Ectodermal cell (in vitro differentiated cells): ENCODE data around the gene CDS1.
"Not testable (repeated sequence)": the region's sequence is repeated elsewhere in the genome, so short reads cannot be mapped to it uniquely, and the experiment has no call there.

Source experiments
- H3K27ac ChIP-seq: 2 replicates; pipeline ENCODE4 v1.7.0; 2013; ENCODE audit warnings: mild to moderate bottlenecking, low read depth, low read length; ENCODE audit not compliant: insufficient read depth, poor library complexity, severe bottlenecking
- H3K27me3 ChIP-seq: 2 replicates; pipeline ENCODE4 v1.7.0; 2013; ENCODE audit warnings: mild to moderate bottlenecking, low read length; ENCODE audit not compliant: insufficient read depth, control insufficient read depth, poor library complexity, severe bottlenecking
- H3K36me3 ChIP-seq: one replicate; pipeline ENCODE4 v1.7.0; 2013; ENCODE audit warnings: low read length; ENCODE audit not compliant: control insufficient read depth, insufficient read depth
- H3K4me1 ChIP-seq: one replicate; pipeline ENCODE4 v1.7.0; 2013; ENCODE audit warnings: low read length; ENCODE audit not compliant: control insufficient read depth, insufficient read depth
- H3K4me3 ChIP-seq: 2 replicates; pipeline ENCODE4 v1.7.0; 2013; ENCODE audit warnings: low read depth, low read length, control low read depth; ENCODE audit not compliant: insufficient read depth
- H3K9me3 ChIP-seq: 2 replicates; pipeline ENCODE4 v1.7.0; 2013; ENCODE audit warnings: mild to moderate bottlenecking, low read length, moderate library complexity; ENCODE audit not compliant: control insufficient read depth
- WGBS, 2 experiments: methylation state at CpG; one replicate each; pipeline ENCODE4 v1.1.7; 2013; ENCODE audit warnings: missing lambda C conversion rate in 2 of 2; 5-methylcytosine and 5-hydroxymethylcytosine counted together

CDS1 gene

GRCh38 chr4:84664767-84665166, 81.8 kb downstream of the CDS1 start:
- H3K27ac ChIP-seq = not testable (repeated sequence)
- WGBS, 2 experiments = 96 to 97% methylated on average over 19 of the region's 19 CpGs

GRCh38 chr4:84666439-84666838, 83.5 kb downstream of the CDS1 start:
- H3K36me3 ChIP-seq = no peaks in the 10 kb centered on the region
- WGBS, 2 experiments = 100% methylated on average over 1 of the region's 1 CpG

More at GRCh38 chr4:84664767-84665166, 81.8 kb downstream of the CDS1 start:
- H3K9me3 ChIP-seq, H3K36me3 ChIP-seq, H3K4me1 ChIP-seq, H3K27me3 ChIP-seq, H3K4me3 ChIP-seq: not testable (repeated sequence)

GRCh38 chr4:84669201-84669600, 86.3 kb downstream of the CDS1 start:
- no peaks in the 10 kb centered on the region for H3K4me1 ChIP-seq
- H3K36me3 ChIP-seq = peaks cover 7% of the 10 kb centered on the region
- H3K9me3 ChIP-seq = no peaks in the 10 kb centered on the region
- no peaks in the 10 kb centered on the region for H3K27me3 ChIP-seq
- 92 to 93% methylated on average over 1 of the region's 1 CpG for WGBS, 2 experiments
- H3K27ac ChIP-seq = no peak overlapping the region
- H3K4me3 ChIP-seq = no peak overlapping the region

More at GRCh38 chr4:84666439-84666838, 83.5 kb downstream of the CDS1 start:
- Histone ChIP-seq H3K4me3 (no peak overlapping the region), H3K27me3 (no peaks in the 10 kb centered on the region), H3K4me1 (no peaks in the 10 kb centered on the region), H3K27ac (no peak overlapping the region), H3K9me3 (no peaks in the 10 kb centered on the region)

- Histone ChIP-seq H3K36me3 (peaks cover 15% of the 10 kb centered on the region), H3K4me1 (no peaks in the 10 kb centered on the region), H3K4me3 (no peak overlapping the region), H3K9me3 (no peaks in the 10 kb centered on the region), H3K27me3 (no peaks in the 10 kb centered on the region), H3K27ac (no peak overlapping the region)
Observed at GRCh38 chr4:84672177-84672576, 89.2 kb downstream of the CDS1 start.

GRCh38 chr4:84673475-84674240, 90.7 kb downstream of the CDS1 start:
- H3K9me3 ChIP-seq = no peaks in the 10 kb centered on the region
- no peaks in the 10 kb centered on the region for H3K27me3 ChIP-seq
- peaks cover 25% of the 10 kb centered on the region for H3K36me3 ChIP-seq
- no peak overlapping the region for H3K27ac ChIP-seq
- no peaks in the 10 kb centered on the region for H3K4me1 ChIP-seq
- H3K4me3 ChIP-seq = no peak overlapping the region
- 88 to 100% methylated on average over 1 of the region's 1 CpG for WGBS, 2 experiments

- 86 to 93% methylated on average over 9 of the region's 9 CpGs for WGBS, 2 experiments
- peaks cover 34% of the 10 kb centered on the region for H3K36me3 ChIP-seq
Observed at GRCh38 chr4:84677093-84677492, 94.2 kb downstream of the CDS1 start.

GRCh38 chr4:84677995-84678394, 95.1 kb downstream of the CDS1 start:
- WGBS, 2 experiments = 92 to 97% methylated on average over 5 of the region's 5 CpGs

More at GRCh38 chr4:84677093-84677492, 94.2 kb downstream of the CDS1 start:
- no peak overlapping the region for H3K4me3 ChIP-seq
- peaks cover 6% of the 10 kb centered on the region for H3K4me1 ChIP-seq
- H3K27me3 ChIP-seq = no peaks in the 10 kb centered on the region
- no peaks in the 10 kb centered on the region for H3K9me3 ChIP-seq
- no peak overlapping the region for H3K27ac ChIP-seq

GRCh38 chr4:84678976-84679744, 96.2 kb downstream of the CDS1 start:
- H3K4me1 ChIP-seq = peaks cover 10% of the 10 kb centered on the region
- H3K27me3 ChIP-seq = no peaks in the 10 kb centered on the region
- H3K4me3 ChIP-seq = no peak overlapping the region
- H3K36me3 ChIP-seq = peaks cover 31% of the 10 kb centered on the region
- WGBS, 2 experiments = 92 to 97% methylated on average over 14 of the region's 14 CpGs
- no peaks in the 10 kb centered on the region for H3K9me3 ChIP-seq
- no peak overlapping the region for H3K27ac ChIP-seq

More at GRCh38 chr4:84677995-84678394, 95.1 kb downstream of the CDS1 start:
- Histone ChIP-seq H3K4me1 (peaks cover 10% of the 10 kb centered on the region), H3K27me3 (no peaks in the 10 kb centered on the region), H3K4me3 (no peak overlapping the region), H3K36me3 (peaks cover 28% of the 10 kb centered on the region), H3K9me3 (no peaks in the 10 kb centered on the region), H3K27ac (no peak overlapping the region)

- Histone ChIP-seq H3K36me3 (peaks cover 36% of the 10 kb centered on the region), H3K9me3 (no peaks in the 10 kb centered on the region), H3K27me3 (no peaks in the 10 kb centered on the region), H3K27ac (no peak overlapping the region), H3K4me1 (peaks cover 10% of the 10 kb centered on the region), H3K4me3 (no peak overlapping the region)
- 91 to 94% methylated on average over 4 of the region's 4 CpGs for WGBS, 2 experiments
Observed at GRCh38 chr4:84680956-84681355, 98.0 kb downstream of the CDS1 start.

GRCh38 chr4:84681486-84682274, 98.8 kb downstream of the CDS1 start:
- Histone ChIP-seq H3K4me3 (no peak overlapping the region), H3K27me3 (no peaks in the 10 kb centered on the region), H3K9me3 (no peaks in the 10 kb centered on the region), H3K27ac (no peak overlapping the region), H3K36me3 (peaks cover 33% of the 10 kb centered on the region), H3K4me1 (peaks cover 10% of the 10 kb centered on the region)
- 81 to 85% methylated on average over 2 of the region's 2 CpGs for WGBS, 2 experiments
